GM18858 (cell line): Measurements from ENCODE around the gene LPCAT2.
"Not testable (repeated sequence)": the region's sequence is repeated elsewhere in the genome, so short reads cannot be mapped to it uniquely, and the experiment has no call there.

ENCODE experiments used
- ATAC-seq: cut with Tn5 transposase; IDR thresholded peaks from one replicate; pipeline ENCODE4 v1.9.1; 2021; ENCODE audit not compliant: unreplicated experiment

Gene LPCAT2

GRCh38 chr16:55592306-55592705 lies 83.4 kb downstream of the LPCAT2 start:
- no peak for ATAC-seq

GRCh38 chr16:55597928-55598327 lies 89.1 kb downstream of the LPCAT2 start:
- ATAC-seq, result no peak

GRCh38 chr16:55605754-55606336 lies 97.0 kb downstream of the LPCAT2 start:
- no peak for ATAC-seq

- no peak for ATAC-seq
Observed at GRCh38 chr16:55613613-55614335, 104.9 kb downstream of the LPCAT2 start.

GRCh38 chr16:55615071-55615470 lies 106.2 kb downstream of the LPCAT2 start:
- ATAC-seq, result no peak

- ATAC-seq, result not testable (repeated sequence)
Observed at GRCh38 chr16:55615670-55616069, 106.8 kb downstream of the LPCAT2 start.

GRCh38 chr16:55621771-55622170 lies 112.9 kb downstream of the LPCAT2 start:
- no peak for ATAC-seq

- ATAC-seq, result no peak
Observed at GRCh38 chr16:55622272-55622671, 113.4 kb downstream of the LPCAT2 start.

- ATAC-seq, result no peak
Observed at GRCh38 chr16:55622930-55623561, 114.2 kb downstream of the LPCAT2 start.

- ATAC-seq, result no peak
Observed at GRCh38 chr16:55623640-55624039, 114.8 kb downstream of the LPCAT2 start.

GRCh38 chr16:55624696-55625095 lies 115.8 kb downstream of the LPCAT2 start:
- ATAC-seq, result no peak

- no peak for ATAC-seq
Observed at GRCh38 chr16:55625843-55626242, 117.0 kb downstream of the LPCAT2 start.

- ATAC-seq, result no peak
Observed at GRCh38 chr16:55628306-55628968, 119.6 kb downstream of the LPCAT2 start.

GRCh38 chr16:55630774-55631173 lies 121.9 kb downstream of the LPCAT2 start:
- ATAC-seq, result no peak

- ATAC-seq, result no peak
Observed at GRCh38 chr16:55632259-55632658, 123.4 kb downstream of the LPCAT2 start.

GRCh38 chr16:55634193-55634592 lies 125.3 kb downstream of the LPCAT2 start:
- no peak for ATAC-seq
